IMR-90 (cell line): ENCODE measurements around the gene TCEA2. TPM values are rescaled to one million over a fixed set of nuclear protein-coding genes. Genes with fewer than 3 reads are reported as not detected.

Source experiments
- ATAC-seq: fragments of 200-7000 bp; cut with Tn5 transposase; 2 replicates; pipeline ENCODE4 v1.9.1; 2020; ENCODE audit warnings: low read depth, mild to moderate bottlenecking, moderate library complexity
- BruUV-seq: library from RNA; stranded (reverse); fragments of 400-500 nt; replicated peaks from 2 replicates; lab custom pipeline; 2021; lab: Mats Ljungman, UMichigan
- CTCF ChIA-PET: fragments of 300-600 bp; formaldehyde crosslinking; extraction: SDS; loops from one replicate; lab custom pipeline; 2021; ENCODE audit warnings: antibody characterized with exemption; lab: Yijun Ruan, JAX
- POLR2A ChIA-PET: fragments of 300-600 bp; sonication (Branson Sonifier 250); formaldehyde crosslinking; loops from one replicate; lab custom pipeline; 2022; ENCODE audit warnings: antibody characterized with exemption; ENCODE audit not compliant: unreplicated experiment; lab: Charles Lee
- DNase-seq: peaks from one replicate; pipeline ENCODE4 v3.0.0; 2013
- H2AFZ ChIP-seq: replicated peaks from 2 replicates; pipeline ENCODE3; 2013; ENCODE audit warnings: low read length, mild to moderate bottlenecking; ENCODE audit not compliant: poor library complexity
- H2AK5ac ChIP-seq: 2 replicates; pipeline ENCODE4 v1.6.1; 2013; ENCODE audit warnings: low read depth, low read length, inconsistent platforms
- H2AK9ac ChIP-seq: replicated peaks from 2 replicates; pipeline ENCODE3; 2013; ENCODE audit warnings: mild to moderate bottlenecking, low read depth, low read length, moderate library complexity; ENCODE audit not compliant: poor library complexity
- H2BK120ac ChIP-seq: 2 replicates; pipeline ENCODE4 v1.6.1; 2013; ENCODE audit warnings: low read depth, low read length, inconsistent platforms
- H2BK15ac ChIP-seq: 3 replicates; pipeline ENCODE4 v1.6.1; 2013; ENCODE audit warnings: low read depth, low read length, inconsistent platforms
- H2BK20ac ChIP-seq: 2 replicates; pipeline ENCODE4 v1.6.1; 2013; ENCODE audit warnings: low read depth, mild to moderate bottlenecking, inconsistent platforms, low read length, moderate library complexity
- H2BK5ac ChIP-seq: 2 replicates; pipeline ENCODE4 v1.6.1; 2013; ENCODE audit warnings: mild to moderate bottlenecking, low read depth, low read length, inconsistent platforms; ENCODE audit not compliant: poor library complexity, severe bottlenecking
- H3K14ac ChIP-seq: replicated peaks from 2 replicates; pipeline ENCODE4 v1.6.1; 2013; ENCODE audit warnings: low read depth, low read length, inconsistent platforms
- H3K18ac ChIP-seq: 2 replicates; pipeline ENCODE4 v1.6.1; 2013; ENCODE audit warnings: low read depth, low read length, control low read depth
- H3K23ac ChIP-seq: 2 replicates; pipeline ENCODE4 v1.6.1; 2013; ENCODE audit warnings: low read depth, low read length, inconsistent platforms
- H3K27ac ChIP-seq: 2 replicates; pipeline ENCODE4 v1.5.1; 2013; ENCODE audit warnings: mild to moderate bottlenecking, control low read depth, low read length; ENCODE audit not compliant: insufficient read depth
- H3K27me3 ChIP-seq: 2 replicates; pipeline ENCODE4 v1.6.1; 2013; ENCODE audit warnings: low read length; ENCODE audit not compliant: control insufficient read depth, insufficient read depth
- H3K36me3 ChIP-seq: 2 replicates; pipeline ENCODE4 v1.6.1; 2013; ENCODE audit warnings: low read length, mixed read lengths; ENCODE audit not compliant: control insufficient read depth, insufficient read depth
- H3K4ac ChIP-seq: 2 replicates; pipeline ENCODE4 v1.6.1; 2013; ENCODE audit warnings: low read depth, low read length, inconsistent platforms
- H3K4me1 ChIP-seq: 2 replicates; pipeline ENCODE4 v1.6.1; 2013; ENCODE audit warnings: low read length, mixed read lengths; ENCODE audit not compliant: control insufficient read depth, insufficient read depth
- H3K4me2 ChIP-seq: 2 replicates; pipeline ENCODE4 v1.6.1; 2013; ENCODE audit warnings: low read depth, mild to moderate bottlenecking, control low read depth, low read length, moderate library complexity
- H3K4me3 ChIP-seq: 2 replicates; pipeline ENCODE4 v1.5.1; 2013; ENCODE audit warnings: low read depth, mild to moderate bottlenecking, control low read depth, low read length, moderate library complexity; ENCODE audit not compliant: insufficient read depth
- H3K56ac ChIP-seq: 2 replicates; pipeline ENCODE4 v1.6.1; 2013; ENCODE audit warnings: low read length, inconsistent platforms; ENCODE audit not compliant: insufficient read depth; ENCODE audit errors: extremely low read depth
- H3K79me1 ChIP-seq, 2 experiments: 2 replicates each; pipeline ENCODE4 v1.6.1; 2013; ENCODE audit warnings: low read length in 2 of 2, inconsistent platforms in 1 of 2, low read depth in 1 of 2
- H3K9ac ChIP-seq: 2 replicates; pipeline ENCODE4 v1.6.1; 2013; ENCODE audit warnings: low read depth, low read length, control low read depth
- H3K9me1 ChIP-seq: 2 replicates; pipeline ENCODE4 v1.6.1; 2013; ENCODE audit warnings: low read length, inconsistent platforms; ENCODE audit not compliant: insufficient read depth
- H3K9me3 ChIP-seq: 2 replicates; pipeline ENCODE4 v1.6.1; 2013; ENCODE audit warnings: low read length; ENCODE audit not compliant: control insufficient read depth, insufficient read depth
- H4K20me1 ChIP-seq: 2 replicates; pipeline ENCODE4 v1.6.1; 2013; ENCODE audit warnings: low read length, inconsistent platforms; ENCODE audit not compliant: insufficient read depth
- H4K5ac ChIP-seq: 2 replicates; pipeline ENCODE4 v1.6.1; 2013; ENCODE audit warnings: mild to moderate bottlenecking, low read depth, low read length, control low read depth
- H4K8ac ChIP-seq, 2 experiments: 2 replicates each; pipeline ENCODE4 v1.6.1; 2013; ENCODE audit warnings: low read depth in 2 of 2, low read length in 2 of 2, control low read depth in 1 of 2, inconsistent platforms in 1 of 2
- H4K91ac ChIP-seq: 2 replicates; pipeline ENCODE4 v1.6.1; 2013; ENCODE audit warnings: low read depth, low read length, inconsistent platforms; ENCODE audit not compliant: insufficient read depth
- BHLHE40 ChIP-seq: fragments of 150-350 bp; IDR thresholded peaks from 2 replicates; pipeline ENCODE4 v1.6.1; 2016; ENCODE audit warnings: mild to moderate bottlenecking, low read depth, low read length
- CEBPB ChIP-seq: IDR thresholded peaks from 2 replicates; pipeline ENCODE4 v1.6.1; 2012; ENCODE audit warnings: low read depth, low read length, improper control_type of control experiment
- CHD1 ChIP-seq: IDR thresholded peaks from 2 replicates; pipeline ENCODE4 v1.6.1; 2012; ENCODE audit warnings: low read depth, low read length, improper control_type of control experiment
- ELK1 ChIP-seq: fragments of 150-350 bp; IDR thresholded peaks from 2 replicates; pipeline ENCODE4 v1.6.1; 2016; ENCODE audit warnings: low read depth, mild to moderate bottlenecking, low read length, moderate library complexity, borderline replicate concordance
- FOS ChIP-seq: fragments of 150-350 bp; IDR thresholded peaks from 2 replicates; pipeline ENCODE4 v1.6.1; 2016; ENCODE audit warnings: low read depth, low read length
- MAFK ChIP-seq: IDR thresholded peaks from 2 replicates; pipeline ENCODE4 v1.6.1; 2012; ENCODE audit warnings: low read depth, low read length, improper control_type of control experiment
- MAZ ChIP-seq: IDR thresholded peaks from 2 replicates; pipeline ENCODE4 v1.6.1; 2012; ENCODE audit warnings: low read depth, mild to moderate bottlenecking, low read length, improper control_type of control experiment, moderate library complexity, borderline replicate concordance
- MXI1 ChIP-seq: IDR thresholded peaks from 2 replicates; pipeline ENCODE4 v1.6.1; 2012; ENCODE audit warnings: low read depth, mild to moderate bottlenecking, low read length, moderate library complexity, borderline replicate concordance
- NFE2L2 ChIP-seq: fragments of 150-350 bp; IDR thresholded peaks from 2 replicates; pipeline ENCODE4 v1.6.1; 2016; ENCODE audit warnings: low read depth, mild to moderate bottlenecking, low read length
- POLR2A ChIP-seq: IDR thresholded peaks from 2 replicates; pipeline ENCODE4 v1.6.1; 2012; ENCODE audit warnings: mild to moderate bottlenecking, low read depth, low read length
- RAD21 ChIP-seq: IDR thresholded peaks from 2 replicates; pipeline ENCODE4 v1.6.1; 2012; ENCODE audit warnings: low read length, improper control_type of control experiment
- RCOR1 ChIP-seq: IDR thresholded peaks from 2 replicates; pipeline ENCODE4 v1.6.1; 2012; ENCODE audit warnings: mild to moderate bottlenecking, low read length, improper control_type of control experiment; ENCODE audit not compliant: insufficient replicate concordance
- RFX5 ChIP-seq: IDR thresholded peaks from 2 replicates; pipeline ENCODE4 v1.8.0; 2012; ENCODE audit warnings: low read depth, mild to moderate bottlenecking, low read length, moderate library complexity
- SMC3 ChIP-seq: fragments of 150-350 bp; IDR thresholded peaks from 2 replicates; pipeline ENCODE4 v1.6.1; 2016; ENCODE audit warnings: low read depth, mild to moderate bottlenecking, antibody characterized with exemption, low read length, moderate library complexity
- USF2 ChIP-seq: fragments of 150-350 bp; IDR thresholded peaks from 2 replicates; pipeline ENCODE4 v1.6.1; 2017; ENCODE audit warnings: mild to moderate bottlenecking, antibody characterized with exemption, low read length, low read depth
- WGBS, 2 experiments: methylation state at CpG; one replicate each; pipeline versions ENCODE4 v1.1.5 to v1.1.7; 2013; ENCODE audit warnings: missing lambda C conversion rate in 2 of 2; ENCODE audit not compliant: insufficient read length in 1 of 2; ENCODE audit errors: extremely low coverage in 2 of 2; 5-methylcytosine and 5-hydroxymethylcytosine counted together
- dilution Hi-C: fragments of 300-500 bp; cut with HindIII; formaldehyde crosslinking; loops from one replicate; pipeline ENCODE4 v1.14.3; 2018; ENCODE audit warnings: low sequenced_read_pairs; ENCODE audit not compliant: unreplicated experiment
- in situ Hi-C: fragments of 300-500 bp; cut with MboI; formaldehyde crosslinking; loops from 3 replicates; pipeline ENCODE4 v1.14.3; 2019; ENCODE audit warnings: low sequenced_read_pairs, inconsistent platforms, mixed read lengths
- intact Hi-C: fragments of 100-400 bp; cut with micrococcal nuclease; formaldehyde crosslinking; loops from 2 replicates; pipeline ENCODE4 v1.10.0; 2022
- polyA plus RNA-seq, 3 experiments: library from polyadenylated mRNA; depleted of rRNA; stranded (reverse); fragments of >200 nt; gene quantifications; 2 replicates each; pipeline ENCODE4 v1.2.3, GENCODE V29; 2012; ENCODE audit warnings: low replicate concordance in 1 of 3
- total RNA-seq: library from RNA; depleted of rRNA; stranded (reverse); fragments of >200 nt; gene quantifications from 2 replicates; pipeline ENCODE4 v1.2.3, GENCODE V29; 2012
- TF ChIP-seq, protein P1 (sequence below): conservative IDR thresholded peaks from 2 replicates; pipeline ENCODE4 v1.5.1; 2012; ENCODE audit warnings: mild to moderate bottlenecking, low read depth, low read length, improper control_type of control experiment

Gene TCEA2
- total and polyA plus RNA-seq, 2 of the 4 experiments (the other 2 are of a cell fraction), result 9.3 to 30.0 TPM

GRCh38 chr20:64045346-64046011 is 17.5 kb upstream of the TCEA2 start:
- no peak overlapping the region for H3K9ac ChIP-seq
- intact Hi-C loops, result no loop called here
- no peaks in the 10 kb centered on the region for H3K36me3 ChIP-seq
- no peaks in the 10 kb centered on the region for H3K9me1 ChIP-seq
- dilution Hi-C loops, result no loop called here
- no peak overlapping the region for H2BK5ac ChIP-seq
- H4K8ac ChIP-seq, result no peak overlapping the region
- H3K79me1 ChIP-seq, result no peaks in the 10 kb centered on the region
- H3K23ac ChIP-seq, result no peak overlapping the region
- no peaks in the 10 kb centered on the region for H3K9me3 ChIP-seq
- H3K4me1 ChIP-seq, result peaks cover 2% of the 10 kb centered on the region; the same call in 1 of the 2 replicates
- peaks cover 68% of the 10 kb centered on the region for H3K27me3 ChIP-seq
- H2AFZ ChIP-seq, result peak overlapping the region; percentile 14
- no peak overlapping the region for H2BK20ac ChIP-seq
- no peak overlapping the region for H3K14ac ChIP-seq
- H4K5ac ChIP-seq, result no peak overlapping the region
- CTCF ChIA-PET, result no interaction called here
- no peak overlapping the region for H3K4me3 ChIP-seq
- H2BK15ac ChIP-seq, result no peak overlapping the region
- DNase-seq (no peak), ATAC-seq (no peak)
- no peak overlapping the region for H3K27ac ChIP-seq
- H3K18ac ChIP-seq, result no peak overlapping the region
- in situ Hi-C loops, result no loop called here
- no peak overlapping the region for H2BK120ac ChIP-seq
- 38% methylated on average over 5 of the region's 11 CpGs; no CpG with 5 or more reads in 1 of the 2 experiments for WGBS, 2 experiments
- TF ChIP-seq, protein P1, sequence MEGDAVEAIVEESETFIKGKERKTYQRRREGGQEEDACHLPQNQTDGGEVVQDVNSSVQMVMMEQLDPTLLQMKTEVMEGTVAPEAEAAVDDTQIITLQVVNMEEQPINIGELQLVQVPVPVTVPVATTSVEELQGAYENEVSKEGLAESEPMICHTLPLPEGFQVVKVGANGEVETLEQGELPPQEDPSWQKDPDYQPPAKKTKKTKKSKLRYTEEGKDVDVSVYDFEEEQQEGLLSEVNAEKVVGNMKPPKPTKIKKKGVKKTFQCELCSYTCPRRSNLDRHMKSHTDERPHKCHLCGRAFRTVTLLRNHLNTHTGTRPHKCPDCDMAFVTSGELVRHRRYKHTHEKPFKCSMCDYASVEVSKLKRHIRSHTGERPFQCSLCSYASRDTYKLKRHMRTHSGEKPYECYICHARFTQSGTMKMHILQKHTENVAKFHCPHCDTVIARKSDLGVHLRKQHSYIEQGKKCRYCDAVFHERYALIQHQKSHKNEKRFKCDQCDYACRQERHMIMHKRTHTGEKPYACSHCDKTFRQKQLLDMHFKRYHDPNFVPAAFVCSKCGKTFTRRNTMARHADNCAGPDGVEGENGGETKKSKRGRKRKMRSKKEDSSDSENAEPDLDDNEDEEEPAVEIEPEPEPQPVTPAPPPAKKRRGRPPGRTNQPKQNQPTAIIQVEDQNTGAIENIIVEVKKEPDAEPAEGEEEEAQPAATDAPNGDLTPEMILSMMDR, result no peak
- TF ChIP-seq CEBPB (no peak), SMC3 (no peak), BHLHE40 (no peak), POLR2A (no peak), MAFK (no peak), USF2 (no peak), NFE2L2 (no peak), MAZ (no peak), CHD1 (no peak), RFX5 (no peak), FOS (no peak), RCOR1 (no peak), MXI1 (no peak), RAD21 (no peak), ELK1 (no peak)
- BruUV-seq, result no TSS peak
- no peaks in the 10 kb centered on the region; the same call in 1 of the 2 replicates for H4K20me1 ChIP-seq
- H3K4ac ChIP-seq, result no peak overlapping the region
- no peak overlapping the region for H2AK9ac ChIP-seq
- no peak overlapping the region for H4K91ac ChIP-seq
- POLR2A ChIA-PET, result no interaction called here
- H2AK5ac ChIP-seq, result no peak overlapping the region
- H3K4me2 ChIP-seq, result no peak overlapping the region
- no peak overlapping the region for H3K56ac ChIP-seq
